HL-60/S4 treated with retinoic acid at 250 ng/mL for 4 days and 3 days (cell line): ENCODE results near the gene U2AF1.
"Not testable (repeated sequence)": the region's sequence is repeated elsewhere in the genome, so short reads cannot be mapped to it uniquely, and the experiment has no call there.

Experiments
- in situ Hi-C: fragments of 300-500 bp; cut with MboI; formaldehyde crosslinking; loops from 2 replicates; pipeline ENCODE4 v1.7.0; 2022; ENCODE audit warnings: low sequenced_read_pairs

Gene U2AF1

GRCh38 chr21:43082587-43083300, 24.6 kb downstream of the U2AF1 start:
- in situ Hi-C loops = not testable (repeated sequence)

GRCh38 chr21:43076643-43077042, 30.7 kb downstream of the U2AF1 start:
- in situ Hi-C loops = not testable (repeated sequence)

- in situ Hi-C loops = not testable (repeated sequence)
These were observed 31.2 kb downstream of the U2AF1 start for GRCh38 chr21:43076023-43076637.

- in situ Hi-C loops = not testable (repeated sequence)
These were observed 32.0 kb downstream of the U2AF1 start, which contains the start of gene CBS for GRCh38 chr21:43075170-43076022. TSS of gene CBS (minus strand) at chr21:43075835. CDS start at chr21:43072193, 3,642 bp downstream.

GRCh38 chr21:43074401-43075169, 32.8 kb downstream of the U2AF1 start:
- in situ Hi-C loops = not testable (repeated sequence)

- in situ Hi-C loops = not testable (repeated sequence)
These were observed 34.6 kb downstream of the U2AF1 start for GRCh38 chr21:43072742-43073141.

- in situ Hi-C loops = not testable (repeated sequence)
These were observed 37.7 kb downstream of the U2AF1 start for GRCh38 chr21:43069682-43070081.

- in situ Hi-C loops = not testable (repeated sequence)
These were observed 39.3 kb downstream of the U2AF1 start for GRCh38 chr21:43068065-43068464.

- in situ Hi-C loops = not testable (repeated sequence)
These were observed 40.7 kb downstream of the U2AF1 start for GRCh38 chr21:43066690-43067089.

GRCh38 chr21:43065991-43066390, 41.4 kb downstream of the U2AF1 start:
- in situ Hi-C loops = not testable (repeated sequence)

GRCh38 chr21:43064265-43064917, 43.0 kb downstream of the U2AF1 start:
- in situ Hi-C loops = not testable (repeated sequence)

- in situ Hi-C loops = not testable (repeated sequence)
These were observed 44.3 kb downstream of the U2AF1 start for GRCh38 chr21:43062955-43063664.

- in situ Hi-C loops = not testable (repeated sequence)
These were observed 54.3 kb downstream of the U2AF1 start for GRCh38 chr21:43053112-43053511.

- in situ Hi-C loops = not testable (repeated sequence)
These were observed 61.2 kb downstream of the U2AF1 start for GRCh38 chr21:43045876-43046821.

- in situ Hi-C loops = not testable (repeated sequence)
These were observed 62.0 kb downstream of the U2AF1 start for GRCh38 chr21:43045165-43045875.

- in situ Hi-C loops = not testable (repeated sequence)
These were observed 62.8 kb downstream of the U2AF1 start for GRCh38 chr21:43044547-43044946.

- in situ Hi-C loops = not testable (repeated sequence)
These were observed 64.1 kb downstream of the U2AF1 start for GRCh38 chr21:43043291-43043690.
